Astrocyte (in vitro differentiated cells and primary cell): ENCODE results near the gene ZNF276. TPM values are rescaled to one million over a fixed set of nuclear protein-coding genes. Genes with fewer than 3 reads are reported as not detected.

Experiments used
- DNase-seq: peaks from one replicate; pipeline ENCODE4 v3.0.0-alpha.2; 2010; ENCODE audit warnings: low read depth
- FAIRE-seq: peaks from 2 replicates; lab custom pipeline; 2011; peaks lifted over from hg19 to GRCh38; lab: Jason Lieb, UNC
- H2AFZ ChIP-seq: 2 replicates; pipeline ENCODE4 v1.6.0; 2012; ENCODE audit warnings: low read depth, low read length, inconsistent platforms
- H3K27ac ChIP-seq: 2 replicates; pipeline ENCODE4 v1.5.1; 2011; ENCODE audit warnings: low read depth, low read length, inconsistent platforms
- H3K27me3 ChIP-seq: 2 replicates; pipeline ENCODE4 v1.6.0; 2011; ENCODE audit warnings: low read length, inconsistent platforms; ENCODE audit not compliant: insufficient read depth
- H3K36me3 ChIP-seq: 2 replicates; pipeline ENCODE4 v1.5.1; 2011; ENCODE audit warnings: low read length, inconsistent platforms; ENCODE audit not compliant: insufficient read depth
- H3K4me1 ChIP-seq: 2 replicates; pipeline ENCODE4 v1.5.1; 2011; ENCODE audit warnings: low read length, inconsistent platforms; ENCODE audit not compliant: insufficient read depth
- H3K4me2 ChIP-seq: 2 replicates; pipeline ENCODE4 v1.6.0; 2012; ENCODE audit warnings: low read length, inconsistent platforms
- H3K4me3 ChIP-seq: 2 replicates; pipeline ENCODE4 v1.5.1; 2011; ENCODE audit warnings: low read depth, mild to moderate bottlenecking, low read length, inconsistent platforms; ENCODE audit not compliant: insufficient read depth
- H3K79me2 ChIP-seq: 2 replicates; pipeline ENCODE4 v1.6.0; 2012; ENCODE audit warnings: mild to moderate bottlenecking, low read length, inconsistent platforms; ENCODE audit not compliant: insufficient read depth
- H3K9ac ChIP-seq: 2 replicates; pipeline ENCODE4 v1.6.0; 2012; ENCODE audit warnings: mild to moderate bottlenecking, low read length, inconsistent platforms
- H3K9me3 ChIP-seq: 2 replicates; pipeline ENCODE4 v1.5.1; 2012; ENCODE audit warnings: low read depth, mild to moderate bottlenecking, low read length, inconsistent platforms; ENCODE audit not compliant: insufficient read depth
- H4K20me1 ChIP-seq: 2 replicates; pipeline ENCODE4 v1.6.0; 2012; ENCODE audit warnings: low read length, inconsistent platforms; ENCODE audit not compliant: insufficient read depth
- H3K27ac Mint-ChIP-seq: one replicate; pipeline ENCODE4 v1.8.0; 2021; ENCODE audit warnings: mild to moderate bottlenecking, mixed read lengths; ENCODE audit not compliant: unreplicated experiment
- H3K27me3 Mint-ChIP-seq: one replicate; pipeline ENCODE4 v1.8.0; 2021; ENCODE audit warnings: low read depth, mixed read lengths; ENCODE audit not compliant: unreplicated experiment
- H3K36me3 Mint-ChIP-seq: one replicate; pipeline ENCODE4 v1.8.0; 2021; ENCODE audit warnings: low read depth, mixed read lengths; ENCODE audit not compliant: unreplicated experiment
- H3K4me1 Mint-ChIP-seq: one replicate; pipeline ENCODE4 v1.8.0; 2021; ENCODE audit warnings: low read depth, mixed read lengths; ENCODE audit not compliant: unreplicated experiment
- H3K4me3 Mint-ChIP-seq: one replicate; pipeline ENCODE4 v1.8.0; 2021; ENCODE audit warnings: mild to moderate bottlenecking, moderate library complexity, mixed read lengths; ENCODE audit not compliant: unreplicated experiment
- H3K9me3 Mint-ChIP-seq: one replicate; pipeline ENCODE4 v1.8.0; 2021; ENCODE audit warnings: mild to moderate bottlenecking, mixed read lengths; ENCODE audit not compliant: unreplicated experiment
- EZH2 ChIP-seq: IDR thresholded peaks from 2 replicates; pipeline ENCODE4 v1.6.1; 2012; ENCODE audit warnings: mild to moderate bottlenecking, low read length, inconsistent platforms; ENCODE audit not compliant: insufficient read depth
- total RNA-seq: library from RNA; stranded (reverse); gene quantifications from 2 replicates; pipeline ENCODE4 v1.2.1, GENCODE V29; 2021
- TF ChIP-seq, protein P1 (sequence below): IDR thresholded peaks from 2 replicates; pipeline ENCODE4 v1.5.1; 2011; ENCODE audit warnings: low read depth, mild to moderate bottlenecking, inconsistent platforms, low read length, moderate library complexity; ENCODE audit not compliant: insufficient read depth

Gene ZNF276
- total RNA-seq, 1 donor from 2014 or later: 21.6 TPM

GRCh38 chr16:89706518-89707260 lies 14.6 kb upstream of the ZNF276 start:
- H3K27ac ChIP-seq: no peak overlapping the region
- TF ChIP-seq, protein P1, sequence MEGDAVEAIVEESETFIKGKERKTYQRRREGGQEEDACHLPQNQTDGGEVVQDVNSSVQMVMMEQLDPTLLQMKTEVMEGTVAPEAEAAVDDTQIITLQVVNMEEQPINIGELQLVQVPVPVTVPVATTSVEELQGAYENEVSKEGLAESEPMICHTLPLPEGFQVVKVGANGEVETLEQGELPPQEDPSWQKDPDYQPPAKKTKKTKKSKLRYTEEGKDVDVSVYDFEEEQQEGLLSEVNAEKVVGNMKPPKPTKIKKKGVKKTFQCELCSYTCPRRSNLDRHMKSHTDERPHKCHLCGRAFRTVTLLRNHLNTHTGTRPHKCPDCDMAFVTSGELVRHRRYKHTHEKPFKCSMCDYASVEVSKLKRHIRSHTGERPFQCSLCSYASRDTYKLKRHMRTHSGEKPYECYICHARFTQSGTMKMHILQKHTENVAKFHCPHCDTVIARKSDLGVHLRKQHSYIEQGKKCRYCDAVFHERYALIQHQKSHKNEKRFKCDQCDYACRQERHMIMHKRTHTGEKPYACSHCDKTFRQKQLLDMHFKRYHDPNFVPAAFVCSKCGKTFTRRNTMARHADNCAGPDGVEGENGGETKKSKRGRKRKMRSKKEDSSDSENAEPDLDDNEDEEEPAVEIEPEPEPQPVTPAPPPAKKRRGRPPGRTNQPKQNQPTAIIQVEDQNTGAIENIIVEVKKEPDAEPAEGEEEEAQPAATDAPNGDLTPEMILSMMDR: no peak
- no peak for TF ChIP-seq EZH2
- no peaks in the 10 kb centered on the region for H4K20me1 ChIP-seq
- H2AFZ ChIP-seq: no peak overlapping the region
- no peak overlapping the region for H3K27ac Mint-ChIP-seq
- no peak overlapping the region for H3K4me3 ChIP-seq
- FAIRE-seq (no peak), DNase-seq (no peak)
- H3K36me3 ChIP-seq: no peaks in the 10 kb centered on the region
- H3K27me3 ChIP-seq: no peaks in the 10 kb centered on the region
- H3K4me2 ChIP-seq: no peak overlapping the region
- peaks cover 2% of the 10 kb centered on the region for H3K4me1 Mint-ChIP-seq
- no peaks in the 10 kb centered on the region for H3K36me3 Mint-ChIP-seq
- peaks cover 2% of the 10 kb centered on the region for H3K4me1 ChIP-seq
- H3K79me2 ChIP-seq: no peaks in the 10 kb centered on the region
- no peaks in the 10 kb centered on the region for H3K27me3 Mint-ChIP-seq
- no peaks in the 10 kb centered on the region for H3K9me3 Mint-ChIP-seq
- no peaks in the 10 kb centered on the region for H3K9me3 ChIP-seq
- no peak overlapping the region for H3K9ac ChIP-seq
- H3K4me3 Mint-ChIP-seq: no peak overlapping the region

GRCh38 chr16:89707695-89708094 lies 13.6 kb upstream of the ZNF276 start:
- Histone ChIP-seq H3K27ac (no peak overlapping the region), H3K9ac (no peak overlapping the region), H3K27me3 (no peaks in the 10 kb centered on the region), H3K4me1 (peaks cover 3% of the 10 kb centered on the region), H3K79me2 (no peaks in the 10 kb centered on the region), H2AFZ (no peak overlapping the region), H3K4me2 (no peak overlapping the region), H4K20me1 (no peaks in the 10 kb centered on the region), H3K9me3 (no peaks in the 10 kb centered on the region), H3K36me3 (no peaks in the 10 kb centered on the region), H3K4me3 (no peak overlapping the region)
- H3K4me1 Mint-ChIP-seq: peaks cover 2% of the 10 kb centered on the region
- H3K27me3 Mint-ChIP-seq: no peaks in the 10 kb centered on the region
- no peaks in the 10 kb centered on the region for H3K36me3 Mint-ChIP-seq
- no peak for FAIRE-seq
- H3K4me3 Mint-ChIP-seq: no peak overlapping the region
- no peaks in the 10 kb centered on the region for H3K9me3 Mint-ChIP-seq
- TF ChIP-seq, protein P1: no peak
- TF ChIP-seq EZH2: no peak
- H3K27ac Mint-ChIP-seq: no peak overlapping the region
- DNase-seq: no peak

DNA sequence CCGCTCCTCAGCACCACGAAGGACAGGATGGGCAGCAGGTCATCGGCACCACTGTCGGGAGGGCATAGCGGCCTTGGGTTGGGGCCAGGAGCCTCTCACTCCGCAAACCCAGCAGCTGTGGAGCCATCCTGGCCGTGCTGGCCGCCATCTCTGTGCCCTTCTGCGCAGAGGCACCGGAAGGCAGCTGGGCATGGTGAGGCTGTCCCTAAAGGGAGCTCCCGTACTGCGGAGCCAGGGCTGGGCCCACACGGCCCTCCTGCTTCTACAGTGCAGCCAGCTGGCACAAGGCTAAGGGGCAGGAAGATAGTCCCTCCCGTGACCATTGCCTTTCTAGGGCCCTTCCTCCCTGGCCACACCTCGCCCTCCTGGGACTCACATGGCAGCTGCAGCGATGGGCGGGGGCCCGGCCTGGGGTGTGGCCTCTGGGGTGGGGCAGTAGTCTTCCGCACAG lies 12.8 kb upstream of the ZNF276 start:
- Mint-ChIP-seq H3K36me3 (no peaks in the 10 kb centered on the region), H3K4me3 (no peak overlapping the region), H3K27me3 (no peaks in the 10 kb centered on the region), H3K9me3 (no peaks in the 10 kb centered on the region), H3K4me1 (peaks cover 2% of the 10 kb centered on the region), H3K27ac (no peak overlapping the region)
- Histone ChIP-seq H3K27me3 (no peaks in the 10 kb centered on the region), H3K9me3 (no peaks in the 10 kb centered on the region), H3K4me1 (peaks cover 3% of the 10 kb centered on the region), H4K20me1 (no peaks in the 10 kb centered on the region), H3K79me2 (no peaks in the 10 kb centered on the region), H3K36me3 (no peaks in the 10 kb centered on the region), H2AFZ (no peak overlapping the region), H3K4me3 (no peak overlapping the region), H3K9ac (no peak overlapping the region), H3K4me2 (no peak overlapping the region), H3K27ac (no peak overlapping the region)
- no peak for TF ChIP-seq EZH2
- TF ChIP-seq, protein P1: no peak
- FAIRE-seq: no peak
- DNase-seq: no peak
